Hepatocyte (in vitro differentiated cells): ENCODE data around the gene PI16.

Experiments used
- CTCF ChIP-seq: fragments of 200-600 bp; sonication (generic); IDR thresholded peaks from 2 replicates; pipeline ENCODE4 v1.5.1; 2016; ENCODE audit warnings: antibody characterized with exemption, mild to moderate bottlenecking; ENCODE audit not compliant: poor library complexity
- EZH2 ChIP-seq: fragments of 200-600 bp; sonication (generic); IDR thresholded peaks from 2 replicates; pipeline ENCODE4 v1.6.1; 2016; ENCODE audit warnings: antibody characterized with exemption, mild to moderate bottlenecking, borderline replicate concordance

- no peak for TF ChIP-seq CTCF
- no peak for TF ChIP-seq EZH2
Measured at GRCh38 chr6:36969240-36969691, 14.7 kb downstream of the PI16 start.
